ENCODE data around the gene CTU2.

GRCh38 chr16:88680554-88681083 lies 25.7 kb upstream of the CTU2 start:
- TF ChIP-seq CTCF (IDR thresholded peaks at IDR 0.05), result no peak
- no peak for TF ChIP-seq EZH2 (IDR thresholded peaks at IDR 0.05; ENCODE audit: borderline replicate concordance, insufficient read depth, low read depth, low read length, poor library complexity, severe bottlenecking)
